HEK293T (cell line): ENCODE data around the gene LRRC40.

Experiments
- CTCF ChIA-PET: fragments of 350-600 bp; formaldehyde crosslinking; extraction: SDS; loops from one replicate; lab custom pipeline; 2021; ENCODE audit warnings: antibody characterized with exemption, inconsistent platforms; lab: Yijun Ruan, JAX
- POLR2A ChIA-PET: fragments of 350-600 bp; formaldehyde crosslinking; extraction: SDS; loops from one replicate; lab custom pipeline; 2020; ENCODE audit warnings: antibody characterized with exemption, inconsistent platforms; lab: Yijun Ruan, JAX
- DNase-seq: peaks from one replicate; pipeline ENCODE4 v3.0.0; 2012; ENCODE audit warnings: mixed read lengths; ENCODE audit errors: extremely low spot score
- ARNT ChIP-seq: fragments of 450-650 bp; IDR thresholded peaks from 2 replicates; pipeline ENCODE4 v1.6.1; 2017; ENCODE audit warnings: mild to moderate bottlenecking
- BHLHE40 ChIP-seq: fragments of 450-650 bp; IDR thresholded peaks from 2 replicates; pipeline ENCODE4 v1.6.1; 2016; ENCODE audit warnings: mild to moderate bottlenecking, moderate library complexity, borderline replicate concordance
- CTBP1 ChIP-seq: fragments of 450-650 bp; IDR thresholded peaks from 2 replicates; pipeline ENCODE4 v1.6.1; 2016; ENCODE audit warnings: borderline replicate concordance
- ELF4 ChIP-seq: fragments of 450-650 bp; IDR thresholded peaks from 2 replicates; pipeline ENCODE4 v1.6.1; 2017; ENCODE audit warnings: antibody characterized with exemption
- FOXA1 ChIP-seq: fragments of 450-650 bp; IDR thresholded peaks from 2 replicates; pipeline ENCODE4 v1.6.1; 2016; ENCODE audit warnings: mild to moderate bottlenecking
- FOXK2 ChIP-seq: fragments of 450-650 bp; IDR thresholded peaks from 2 replicates; pipeline ENCODE4 v1.6.1; 2016; ENCODE audit warnings: mild to moderate bottlenecking
- FOXM1 ChIP-seq: fragments of 450-650 bp; IDR thresholded peaks from 2 replicates; pipeline ENCODE4 v1.6.1; 2017; ENCODE audit warnings: mild to moderate bottlenecking, borderline replicate concordance
- HDGF ChIP-seq: fragments of 450-650 bp; IDR thresholded peaks from 2 replicates; pipeline ENCODE4 v1.6.1; 2017; ENCODE audit warnings: antibody characterized with exemption, borderline replicate concordance
- L3MBTL2 ChIP-seq: fragments of 450-650 bp; conservative IDR thresholded peaks from 2 replicates; pipeline ENCODE4 v1.6.1; 2016; ENCODE audit warnings: mild to moderate bottlenecking
- LEF1 ChIP-seq: fragments of 450-650 bp; IDR thresholded peaks from 2 replicates; pipeline ENCODE4 v1.6.1; 2017; ENCODE audit warnings: mild to moderate bottlenecking, borderline replicate concordance
- NFRKB ChIP-seq: fragments of 450-650 bp; IDR thresholded peaks from 2 replicates; pipeline ENCODE4 v1.6.1; 2016; ENCODE audit warnings: mild to moderate bottlenecking, moderate library complexity
- SP1 ChIP-seq: fragments of 450-650 bp; IDR thresholded peaks from 2 replicates; pipeline ENCODE4 v1.6.1; 2017
- SUZ12 ChIP-seq: fragments of 450-650 bp; IDR thresholded peaks from 2 replicates; pipeline ENCODE4 v1.6.1; 2016; ENCODE audit warnings: mild to moderate bottlenecking
- TARDBP ChIP-seq: fragments of 450-650 bp; IDR thresholded peaks from 2 replicates; pipeline ENCODE4 v1.6.1; 2016
- ZNF384 ChIP-seq: fragments of 450-650 bp; IDR thresholded peaks from 2 replicates; pipeline ENCODE4 v1.6.1; 2016
- TF ChIP-seq, protein P1 (sequence below): fragments of 450-650 bp; IDR thresholded peaks from 2 replicates; pipeline ENCODE4 v1.6.1; 2016

The LRRC40 gene

DNA sequence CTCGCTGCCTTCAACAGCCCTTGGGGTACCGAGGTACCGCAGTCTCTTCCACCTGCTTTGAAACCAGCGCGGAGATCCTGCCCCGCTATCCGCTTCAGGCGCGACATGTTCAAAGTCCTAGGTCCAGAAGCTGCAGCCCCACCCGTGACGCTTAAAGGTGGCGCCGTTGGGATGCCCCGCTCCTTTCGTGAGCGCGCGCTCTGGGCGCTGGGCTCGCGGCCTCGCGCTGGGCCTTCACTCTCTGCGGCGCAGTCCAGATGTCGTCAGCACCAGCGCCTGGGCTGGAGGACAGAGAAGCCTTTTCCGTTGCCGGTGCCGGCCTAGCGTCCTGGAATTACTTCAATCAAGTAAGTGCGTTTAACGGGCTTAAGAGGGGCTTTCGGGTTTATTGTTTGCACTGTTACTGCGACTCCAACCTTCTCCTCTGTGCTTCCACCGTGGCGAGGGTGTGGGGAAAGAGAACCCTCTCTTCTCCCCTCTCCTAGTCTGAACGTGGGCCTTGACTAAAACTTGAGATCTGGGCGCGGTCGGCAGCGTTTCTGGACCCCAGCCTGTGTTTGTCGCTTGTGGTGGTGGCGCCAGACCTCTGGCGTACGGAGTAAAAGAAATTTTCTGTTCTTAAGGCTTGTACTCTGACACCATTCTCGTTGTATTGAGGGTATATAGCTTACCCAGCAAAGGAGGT lies at the start of gene LRRC40:
TSS of gene LRRC40 (minus strand) at position 146 of the 685 bp plus-strand sequence. CDS start at position 107, 39 bp downstream.
- TF ChIP-seq CTBP1 (no peak), BHLHE40 (no peak), SP1 (no peak)
- CTCF ChIA-PET = no interaction called here
- POLR2A ChIA-PET = interaction anchor here (0.8 to 3.0 kb wide), 6 partner anchors 10 to 205 kb away, joined by 3 to 30 read pairs (median 7); partner anchors contain the start of genes ANKRD13C, CTH and SRSF11
- DNase-seq = peak; percentile 98

DNA sequence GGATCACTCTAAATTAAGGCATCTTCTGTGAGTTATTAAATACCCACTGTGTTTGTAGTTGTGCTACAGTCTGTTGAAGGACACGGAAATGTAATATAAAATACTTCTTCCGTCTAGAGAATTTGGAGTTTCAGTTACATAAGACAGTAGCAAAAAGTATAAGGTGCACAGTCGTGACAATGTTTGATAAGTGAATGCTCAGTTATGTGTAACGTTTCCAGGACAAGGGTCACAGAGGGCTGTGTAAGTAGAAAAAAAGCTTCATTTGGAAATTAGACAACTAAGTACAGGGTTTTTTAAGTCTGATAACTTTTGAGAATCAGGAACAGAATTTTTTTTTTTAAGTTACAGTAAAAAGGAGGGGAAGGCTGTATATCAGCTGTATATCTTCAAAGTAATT lies 43.4 kb upstream of the LRRC40 start:
- POLR2A ChIA-PET = no interaction called here
- CTCF ChIA-PET = no interaction called here
- no peak for TF ChIP-seq LEF1
- TF ChIP-seq, protein P1, sequence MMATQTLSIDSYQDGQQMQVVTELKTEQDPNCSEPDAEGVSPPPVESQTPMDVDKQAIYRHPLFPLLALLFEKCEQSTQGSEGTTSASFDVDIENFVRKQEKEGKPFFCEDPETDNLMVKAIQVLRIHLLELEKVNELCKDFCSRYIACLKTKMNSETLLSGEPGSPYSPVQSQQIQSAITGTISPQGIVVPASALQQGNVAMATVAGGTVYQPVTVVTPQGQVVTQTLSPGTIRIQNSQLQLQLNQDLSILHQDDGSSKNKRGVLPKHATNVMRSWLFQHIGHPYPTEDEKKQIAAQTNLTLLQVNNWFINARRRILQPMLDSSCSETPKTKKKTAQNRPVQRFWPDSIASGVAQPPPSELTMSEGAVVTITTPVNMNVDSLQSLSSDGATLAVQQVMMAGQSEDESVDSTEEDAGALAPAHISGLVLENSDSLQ = no peak
- TF ChIP-seq SUZ12 = no peak
- TF ChIP-seq L3MBTL2 = no peak
- no peak for TF ChIP-seq ELF4
- TF ChIP-seq ARNT = no peak
- TF ChIP-seq BHLHE40 = no peak
- no peak for TF ChIP-seq CTBP1
- no peak for DNase-seq

DNA sequence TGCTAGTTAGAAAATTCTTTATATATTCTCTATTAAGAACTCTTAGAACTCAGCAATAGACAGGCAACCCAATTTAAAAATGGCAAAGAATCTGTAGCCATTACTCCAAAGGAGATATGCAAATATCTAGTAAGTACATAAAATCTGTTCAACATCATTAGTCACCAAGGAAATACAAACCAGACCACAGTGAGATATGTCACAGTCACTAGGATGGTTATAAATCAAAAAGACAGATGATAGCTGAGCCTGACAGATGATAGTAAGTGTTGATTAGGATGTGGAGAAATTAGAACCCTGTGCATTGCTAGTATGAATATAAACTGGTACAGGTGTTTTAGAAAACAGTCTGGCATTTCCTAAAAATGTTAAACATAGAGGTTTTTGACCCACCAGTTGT lies 42.4 kb upstream of the LRRC40 start:
- POLR2A ChIA-PET = no interaction called here
- CTCF ChIA-PET = interaction anchor here (0.5 kb wide), 1 partner anchor 12 kb away, joined by 3 read pairs; no protein-coding TSS in a partner anchor
- no peak for DNase-seq
- TF ChIP-seq FOXA1 (no peak), FOXM1 (no peak)
- TF ChIP-seq, protein P1 = peak; percentile 77

DNA sequence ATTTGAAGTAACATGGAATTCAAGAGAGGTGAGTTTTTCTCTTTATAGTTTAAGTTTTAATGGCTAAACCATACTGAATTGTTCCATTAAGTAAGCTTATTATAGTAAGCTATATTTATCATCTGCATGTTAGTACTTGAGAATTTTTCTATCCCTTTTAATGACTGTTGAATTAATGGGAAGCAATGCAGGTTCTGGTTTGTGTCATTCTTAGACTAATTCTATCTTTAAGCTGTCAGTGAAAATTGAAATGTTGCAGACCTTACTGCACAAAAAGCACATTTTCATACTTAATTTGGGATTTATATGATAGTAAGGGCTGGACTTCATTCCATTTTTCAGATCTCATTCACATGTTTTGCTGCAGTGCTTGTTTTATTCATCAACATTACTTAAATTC lies 41.7 kb upstream of the LRRC40 start:
- CTCF ChIA-PET = no interaction called here
- POLR2A ChIA-PET = no interaction called here
- TF ChIP-seq, protein P1 = no peak
- no peak for TF ChIP-seq ELF4
- no peak for TF ChIP-seq FOXA1
- TF ChIP-seq BHLHE40 = no peak
- no peak for TF ChIP-seq ARNT
- TF ChIP-seq L3MBTL2 = no peak
- no peak for TF ChIP-seq FOXM1

DNA sequence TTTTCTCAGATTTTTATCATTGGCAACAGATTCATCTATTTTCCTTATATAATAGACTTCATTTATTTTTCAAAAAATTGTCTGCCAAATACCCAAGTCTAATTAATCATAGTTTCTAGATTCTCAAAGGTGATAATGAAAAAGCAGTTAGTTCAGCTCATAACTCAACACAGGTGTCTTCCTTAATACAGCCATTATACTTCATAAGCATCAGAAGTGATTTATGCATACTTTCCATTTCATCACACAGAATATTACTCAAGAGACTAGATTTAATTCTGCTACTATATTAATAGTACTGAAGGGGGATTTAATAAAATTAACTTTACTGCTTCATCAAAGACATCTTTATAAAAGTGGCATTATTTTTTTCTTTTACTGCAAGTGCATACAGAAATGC lies 34.6 kb upstream of the LRRC40 start:
- POLR2A ChIA-PET = no interaction called here
- no peak for DNase-seq
- TF ChIP-seq ARNT = no peak
- no peak for TF ChIP-seq FOXM1
- no peak for TF ChIP-seq LEF1
- no peak for TF ChIP-seq FOXA1
- TF ChIP-seq SP1 = no peak
- CTCF ChIA-PET = no interaction called here

More for the DNA sequence above, 41.7 kb upstream of the LRRC40 start:
- no peak for DNase-seq

DNA sequence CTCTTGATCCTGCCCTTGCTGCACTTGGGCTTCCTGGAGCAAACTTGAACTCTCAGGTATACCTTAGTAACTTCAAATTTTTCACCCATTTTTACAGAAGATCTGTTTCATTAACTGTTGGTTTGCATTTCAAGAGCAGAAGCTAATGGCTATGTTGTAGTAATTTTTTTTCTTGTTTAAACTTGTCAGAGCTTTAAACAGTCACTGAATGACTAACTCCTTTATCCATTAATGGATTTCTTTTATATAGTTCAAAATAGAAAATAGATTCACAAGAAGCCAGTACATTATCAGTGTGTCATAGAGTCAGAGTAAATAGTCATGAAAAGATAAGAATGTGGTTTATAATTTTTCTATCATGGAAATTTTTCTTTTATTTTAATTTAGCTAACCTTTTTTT lies 29.4 kb upstream of the LRRC40 start:
- POLR2A ChIA-PET = interaction anchor here (2.2 kb wide), 1 partner anchor 14 kb away, joined by 7 read pairs; the partner anchor contains the start of gene SRSF11
- TF ChIP-seq ELF4 = no peak
- TF ChIP-seq FOXM1 = no peak
- no peak for TF ChIP-seq FOXK2
- TF ChIP-seq, protein P1 = no peak
- no peak for TF ChIP-seq TARDBP
- no peak for TF ChIP-seq ZNF384
- TF ChIP-seq NFRKB = no peak
- TF ChIP-seq SUZ12 = no peak
- no peak for DNase-seq
- CTCF ChIA-PET = no interaction called here

DNA sequence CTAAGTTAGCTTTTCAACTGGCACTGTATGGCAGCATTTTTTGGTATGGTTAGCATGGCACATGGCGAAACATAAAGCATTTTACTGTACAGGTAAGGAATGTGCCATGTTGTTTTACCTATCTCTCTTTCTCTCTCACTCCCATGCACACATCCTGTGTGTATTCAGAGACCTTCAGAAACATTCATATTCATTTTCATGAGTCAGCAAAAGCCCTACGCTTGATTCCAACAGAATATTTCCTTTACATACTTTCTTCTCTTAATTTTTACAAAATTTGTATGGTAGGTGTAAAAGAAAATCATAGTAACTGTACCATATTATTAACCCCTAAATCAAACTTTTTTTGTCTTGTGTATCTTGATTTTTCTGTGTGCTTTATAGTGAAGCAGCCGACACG lies 26.1 kb upstream of the LRRC40 start:
- ChIA-PET CTCF (no interaction called here), POLR2A (no interaction called here)
- DNase-seq = no peak
- no peak for TF ChIP-seq ARNT
- no peak for TF ChIP-seq HDGF
- no peak for TF ChIP-seq SP1
- TF ChIP-seq CTBP1 = no peak
- TF ChIP-seq NFRKB = no peak
- TF ChIP-seq ZNF384 = no peak
- TF ChIP-seq ELF4 = no peak
- no peak for TF ChIP-seq FOXK2
- TF ChIP-seq SUZ12 = no peak
- no peak for TF ChIP-seq FOXA1
- TF ChIP-seq, protein P1 = no peak
- no peak for TF ChIP-seq FOXM1
- no peak for TF ChIP-seq BHLHE40
- no peak for TF ChIP-seq LEF1
